GM12801 (cell line): ENCODE results near the gene MX1.

ENCODE experiments used
- TF ChIP-seq, protein P1 (sequence below): IDR thresholded peaks from one replicate; pipeline ENCODE4 v1.5.1; 2011; ENCODE audit warnings: control low read depth; ENCODE audit not compliant: insufficient read length; ENCODE audit errors: extremely low read depth

The MX1 gene

DNA sequence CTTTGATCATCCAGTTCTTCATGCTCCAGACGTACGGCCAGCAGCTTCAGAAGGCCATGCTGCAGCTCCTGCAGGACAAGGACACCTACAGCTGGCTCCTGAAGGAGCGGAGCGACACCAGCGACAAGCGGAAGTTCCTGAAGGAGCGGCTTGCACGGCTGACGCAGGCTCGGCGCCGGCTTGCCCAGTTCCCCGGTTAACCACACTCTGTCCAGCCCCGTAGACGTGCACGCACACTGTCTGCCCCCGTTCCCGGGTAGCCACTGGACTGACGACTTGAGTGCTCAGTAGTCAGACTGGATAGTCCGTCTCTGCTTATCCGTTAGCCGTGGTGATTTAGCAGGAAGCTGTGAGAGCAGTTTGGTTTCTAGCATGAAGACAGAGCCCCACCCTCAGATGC lies 32.5 kb downstream of the MX1 start:
- TF ChIP-seq, protein P1, sequence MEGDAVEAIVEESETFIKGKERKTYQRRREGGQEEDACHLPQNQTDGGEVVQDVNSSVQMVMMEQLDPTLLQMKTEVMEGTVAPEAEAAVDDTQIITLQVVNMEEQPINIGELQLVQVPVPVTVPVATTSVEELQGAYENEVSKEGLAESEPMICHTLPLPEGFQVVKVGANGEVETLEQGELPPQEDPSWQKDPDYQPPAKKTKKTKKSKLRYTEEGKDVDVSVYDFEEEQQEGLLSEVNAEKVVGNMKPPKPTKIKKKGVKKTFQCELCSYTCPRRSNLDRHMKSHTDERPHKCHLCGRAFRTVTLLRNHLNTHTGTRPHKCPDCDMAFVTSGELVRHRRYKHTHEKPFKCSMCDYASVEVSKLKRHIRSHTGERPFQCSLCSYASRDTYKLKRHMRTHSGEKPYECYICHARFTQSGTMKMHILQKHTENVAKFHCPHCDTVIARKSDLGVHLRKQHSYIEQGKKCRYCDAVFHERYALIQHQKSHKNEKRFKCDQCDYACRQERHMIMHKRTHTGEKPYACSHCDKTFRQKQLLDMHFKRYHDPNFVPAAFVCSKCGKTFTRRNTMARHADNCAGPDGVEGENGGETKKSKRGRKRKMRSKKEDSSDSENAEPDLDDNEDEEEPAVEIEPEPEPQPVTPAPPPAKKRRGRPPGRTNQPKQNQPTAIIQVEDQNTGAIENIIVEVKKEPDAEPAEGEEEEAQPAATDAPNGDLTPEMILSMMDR = no peak

DNA sequence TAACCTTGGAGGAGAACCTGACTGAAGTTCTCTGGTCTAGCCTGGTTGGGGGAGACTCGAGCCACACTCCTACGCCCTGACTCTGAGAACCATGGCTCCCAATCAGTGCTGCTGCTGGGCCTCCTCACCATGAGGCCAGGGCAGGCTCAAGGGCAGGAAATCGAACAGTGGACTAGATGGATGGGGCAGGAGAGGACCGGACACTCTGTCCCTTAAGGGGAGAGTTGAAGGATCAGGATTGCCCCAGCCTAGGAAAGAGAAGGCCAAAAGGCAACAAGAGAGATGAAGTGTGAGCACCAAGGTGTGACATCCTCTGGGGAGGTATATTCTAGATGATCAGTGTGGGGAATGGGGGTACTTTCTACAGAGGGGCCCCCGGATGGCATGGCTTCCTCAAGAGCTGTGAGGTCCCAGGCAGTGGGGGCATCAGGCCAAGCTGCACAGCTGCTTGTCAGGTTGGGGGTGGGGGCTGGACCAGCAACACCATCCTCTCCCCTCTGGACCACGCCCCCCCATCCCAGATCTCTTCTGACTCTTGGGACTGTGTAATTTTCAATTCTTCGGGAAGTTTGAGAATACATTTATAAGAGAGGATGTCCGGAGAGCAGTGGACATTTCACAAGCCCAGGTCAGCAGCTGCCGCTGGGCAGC lies 34.0 kb downstream of the MX1 start:
- TF ChIP-seq, protein P1 = no peak

DNA sequence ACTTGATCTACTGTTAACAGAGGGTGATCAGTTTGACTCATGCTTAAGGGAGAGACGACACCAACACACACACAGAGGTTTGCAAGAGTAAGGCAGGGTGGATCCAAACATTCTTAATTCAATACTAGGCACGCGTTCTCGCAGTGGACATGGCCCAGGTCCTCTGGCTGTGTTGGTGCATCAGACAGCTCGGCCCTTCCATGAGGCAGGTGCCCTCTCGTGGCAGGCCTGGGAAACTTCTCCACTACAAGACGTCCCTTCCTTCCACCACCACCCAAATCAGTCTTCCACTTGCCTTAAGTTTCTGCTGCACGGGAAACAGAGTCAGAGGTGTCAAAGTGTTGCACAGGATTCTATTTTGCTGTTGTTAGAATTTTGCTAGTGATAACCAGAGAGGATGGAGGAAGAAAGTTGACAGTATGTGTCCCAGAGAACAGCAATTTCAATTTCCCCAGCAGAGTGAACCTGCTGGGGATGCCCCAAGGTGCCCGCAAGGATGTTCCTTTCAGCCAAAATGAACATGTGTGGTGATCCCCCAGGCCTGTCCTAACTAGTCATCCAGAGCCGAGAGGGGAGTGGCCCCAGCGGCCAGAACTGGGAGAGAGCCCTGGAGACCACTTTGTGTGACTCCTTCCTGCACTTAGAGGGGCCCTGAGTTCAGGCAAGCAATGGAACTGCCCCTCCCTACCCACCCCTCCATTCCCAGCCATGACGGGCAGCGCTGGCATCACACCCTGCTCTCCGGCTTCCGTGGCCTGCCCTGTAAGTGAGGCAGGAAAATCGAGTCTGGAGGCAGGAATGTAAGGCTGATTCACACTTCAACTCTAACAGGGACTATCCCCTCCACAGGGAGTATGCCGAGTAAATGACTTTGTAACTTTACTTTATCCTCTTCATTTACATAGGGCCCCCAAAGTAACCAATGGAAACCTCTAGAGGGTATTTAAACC lies 34.8 kb downstream of the MX1 start:
- TF ChIP-seq, protein P1 = no peak

DNA sequence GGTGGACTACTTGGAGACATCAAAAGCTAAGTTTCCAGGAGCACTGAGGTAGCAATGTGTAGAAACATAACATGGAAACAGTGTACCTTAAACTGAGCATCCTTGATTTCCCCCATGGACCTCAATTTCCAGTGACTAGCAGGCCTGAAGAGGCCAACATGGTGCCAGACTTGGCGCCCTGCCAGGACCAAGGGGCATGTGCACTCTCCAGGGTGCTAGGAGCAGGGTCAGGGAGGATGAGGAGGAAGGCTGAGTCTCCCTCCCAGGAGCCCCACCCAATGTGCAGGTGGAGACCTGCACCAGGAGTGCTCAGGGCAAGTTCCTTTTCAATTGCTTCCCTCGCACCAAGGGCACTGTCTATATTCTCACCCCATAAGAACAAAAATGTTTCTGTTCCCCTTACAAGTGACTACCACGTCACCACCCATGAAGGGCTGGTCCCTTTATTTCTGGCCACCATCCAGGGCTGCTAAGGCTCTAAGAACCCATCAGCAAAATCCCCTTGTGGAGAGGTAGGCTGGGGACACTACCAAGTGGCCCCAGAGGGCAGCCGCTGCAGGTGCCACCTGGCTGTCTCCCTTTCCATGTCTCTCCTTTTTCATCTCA lies 39.2 kb downstream of the MX1 start:
- TF ChIP-seq, protein P1 = no peak

DNA sequence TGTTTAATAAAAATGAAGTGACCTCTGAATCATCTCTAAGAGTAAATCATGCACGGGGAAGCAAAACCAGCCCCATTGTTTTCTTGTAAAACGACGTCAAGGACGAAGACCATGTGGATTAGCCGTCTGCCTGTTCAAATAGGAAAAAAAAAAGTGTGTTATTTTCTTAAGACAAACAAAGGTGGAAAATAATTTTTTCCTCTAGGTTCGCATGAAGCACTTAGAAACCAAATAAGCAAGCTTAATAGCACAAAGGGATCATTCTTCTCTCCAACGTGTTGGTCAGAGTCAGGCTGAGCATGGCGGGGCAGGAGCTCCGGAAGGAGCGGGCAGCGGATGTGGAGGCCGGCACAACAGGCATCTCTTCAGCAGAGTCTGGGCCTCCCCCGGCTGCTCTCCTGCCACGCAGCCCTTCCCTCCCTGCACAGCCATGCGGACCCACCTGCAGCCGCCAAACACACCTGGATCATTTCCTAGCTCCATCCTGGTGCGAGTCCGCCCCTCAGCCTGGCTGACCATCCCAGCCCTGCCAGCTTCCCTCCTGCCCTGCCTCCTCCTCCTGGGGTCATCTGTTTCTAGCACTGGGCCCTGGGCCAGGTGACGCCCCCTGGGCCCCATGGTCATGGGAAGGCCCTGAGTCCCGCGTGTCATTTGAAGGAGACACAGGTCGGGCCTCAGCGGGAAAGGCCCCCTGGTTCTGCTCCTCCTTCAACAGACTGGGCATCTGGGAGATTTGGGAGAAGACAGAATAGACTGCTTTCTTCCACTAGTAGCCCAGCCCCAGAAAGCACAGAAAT lies 40.2 kb downstream of the MX1 start:
- TF ChIP-seq, protein P1 = no peak

DNA sequence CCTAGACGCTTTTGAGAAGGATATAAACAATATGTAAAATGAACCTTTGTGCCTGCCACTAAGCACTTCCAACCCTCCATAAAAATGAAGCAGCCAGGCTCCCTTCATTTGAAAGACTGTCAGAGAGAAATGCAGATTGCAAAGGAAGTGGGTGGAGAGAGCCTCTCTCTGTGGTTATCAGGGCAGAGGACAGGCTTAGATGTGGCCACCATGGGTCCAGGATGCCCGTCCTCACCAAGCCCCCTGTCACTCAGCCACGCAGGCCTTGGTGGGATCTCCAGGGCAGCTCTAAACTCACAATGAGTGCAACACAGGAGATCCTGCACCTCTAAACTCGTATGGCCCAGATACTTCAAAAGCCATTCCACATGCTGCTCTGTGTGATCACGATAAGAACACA lies 44.0 kb downstream of the MX1 start:
- TF ChIP-seq, protein P1 = no peak
